Fibroblast of pulmonary artery (primary cell): ENCODE data around the gene LAMB4.
A peak's percentile ranks its signal among the peaks of the same experiment; 100 is the strongest.

Experiments
- DNase-seq: peaks from one replicate; pipeline ENCODE4 v3.0.0-alpha.2; 2010; ENCODE audit warnings: low read depth
- H3K4me3 ChIP-seq: replicated peaks from 2 replicates; pipeline ENCODE4 v1.5.1; 2011; ENCODE audit warnings: low read depth, mild to moderate bottlenecking, control low read depth, low read length, moderate library complexity
- CTCF ChIP-seq: IDR thresholded peaks from 2 replicates; pipeline ENCODE4 v1.5.1; 2011; ENCODE audit warnings: mild to moderate bottlenecking, control low read depth, low read length, inconsistent platforms; ENCODE audit errors: missing control alignments

LAMB4 gene

GRCh38 chr7:108054537-108054936 is 75.6 kb downstream of the LAMB4 start:
- H3K4me3 ChIP-seq, result no peak overlapping the region
- TF ChIP-seq CTCF, result no peak
- DNase-seq, result no peak

DNA sequence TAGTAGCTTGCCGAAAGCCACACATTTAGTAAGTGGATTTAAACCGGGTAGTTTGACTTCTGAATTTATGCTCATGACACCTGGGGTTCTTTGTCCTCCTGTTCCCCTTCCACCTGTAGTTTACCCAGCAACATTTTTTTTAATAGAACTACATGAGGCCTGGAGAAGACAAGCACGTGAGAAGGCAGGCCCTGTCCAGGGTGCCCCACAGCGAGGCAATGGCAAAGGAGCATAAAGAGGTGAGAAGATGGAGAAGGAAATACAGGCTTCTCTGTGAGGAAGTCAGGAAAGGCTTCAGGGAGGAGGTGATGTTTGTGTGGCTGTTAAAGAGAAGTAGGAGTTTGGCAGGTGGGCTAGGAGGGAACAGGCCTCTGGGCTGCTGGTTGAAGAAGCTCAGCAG is 76.9 kb downstream of the LAMB4 start:
- DNase-seq, result no peak
- no peak overlapping the region for H3K4me3 ChIP-seq
- no peak for TF ChIP-seq CTCF

DNA sequence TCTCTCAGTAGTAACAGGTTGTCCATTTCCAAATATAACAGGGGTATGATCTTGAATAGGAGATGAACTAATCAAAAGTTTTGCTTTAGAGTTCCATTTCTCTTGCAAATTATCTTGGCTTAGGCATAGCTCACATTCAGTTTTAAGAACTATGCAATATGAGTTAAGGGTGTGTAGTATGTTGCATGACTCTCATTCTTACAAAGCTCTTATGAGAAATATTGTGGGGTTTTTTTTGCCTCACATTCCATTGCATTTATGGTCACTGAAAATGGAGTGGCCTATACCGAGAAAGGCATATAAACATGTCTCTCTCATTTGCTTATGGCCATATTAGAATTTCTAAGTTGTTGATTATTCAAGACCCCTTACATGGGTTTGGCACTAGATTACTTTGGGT is 78.7 kb downstream of the LAMB4 start:
- TF ChIP-seq CTCF, result no peak
- peak; percentile 18 for DNase-seq
- H3K4me3 ChIP-seq, result no peak overlapping the region

GRCh38 chr7:108049962-108050361 is 80.2 kb downstream of the LAMB4 start:
- DNase-seq, result no peak
- no peak for TF ChIP-seq CTCF

DNA sequence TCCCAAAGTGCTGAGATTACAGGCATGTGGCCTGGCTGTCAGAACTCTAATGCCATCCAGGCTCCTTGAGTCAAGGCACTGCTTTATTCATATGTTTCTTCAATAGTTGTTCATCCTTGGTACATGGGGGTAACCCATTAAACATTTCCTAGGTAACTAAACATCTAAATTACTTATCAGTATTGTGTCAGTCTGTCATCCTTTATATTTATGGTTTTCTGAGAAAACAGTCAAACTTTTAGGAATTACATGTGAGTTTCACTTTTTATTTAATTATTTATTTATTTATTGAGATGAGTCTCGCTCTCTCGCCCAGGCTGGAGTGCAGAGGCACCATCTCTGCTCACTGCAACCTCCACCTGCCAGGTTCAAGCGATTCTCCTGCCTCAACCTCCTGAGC is 81.7 kb downstream of the LAMB4 start:
- no peak for TF ChIP-seq CTCF
- no peak overlapping the region for H3K4me3 ChIP-seq
- DNase-seq, result no peak

More at GRCh38 chr7:108049962-108050361, 80.2 kb downstream of the LAMB4 start:
- H3K4me3 ChIP-seq, result no peak overlapping the region

GRCh38 chr7:108046952-108047506 is 83.1 kb downstream of the LAMB4 start:
- DNase-seq, result no peak
- TF ChIP-seq CTCF, result no peak
- no peak overlapping the region for H3K4me3 ChIP-seq

DNA sequence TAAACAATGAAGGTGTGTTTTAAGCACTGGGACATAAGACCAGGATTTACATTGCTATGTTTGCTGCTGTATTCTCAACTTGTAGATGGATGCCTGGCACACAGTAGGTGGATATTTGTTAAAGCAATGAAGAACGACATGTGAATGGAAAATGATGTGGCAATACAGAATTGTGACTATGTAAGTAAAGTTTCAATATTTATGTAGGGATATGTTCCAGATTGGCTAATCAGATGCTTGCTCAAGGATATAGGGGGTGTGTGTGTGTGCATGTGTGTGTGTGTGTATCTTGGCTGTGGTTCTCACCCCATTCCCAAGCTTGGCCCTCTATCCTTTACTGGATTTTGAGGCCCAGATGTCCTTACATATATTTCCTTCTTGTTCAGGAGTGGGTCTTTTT is 84.5 kb downstream of the LAMB4 start:
- peak; percentile 78 for DNase-seq
- no peak for TF ChIP-seq CTCF
- no peak overlapping the region for H3K4me3 ChIP-seq
